ENCODE measurements around the gene CLEC3B. TPM values are rescaled to one million over a fixed set of nuclear protein-coding genes. Genes with fewer than 3 reads are reported as not detected.

CLEC3B gene
- total and polyA plus RNA-seq, 11 donors, result 34.8 to 205 (median 73.6) TPM

GRCh38 chr3:45079715-45080114 is 53.6 kb downstream of the CLEC3B start:
- DNase-seq (no peak), ATAC-seq (peak in 2 of 4 donors; percentile 31 to 54)
- Histone ChIP-seq H3K27me3 (no peaks in the 10 kb centered on the region), H3K9me3 (no peaks in the 10 kb centered on the region), H3K27ac (no peak overlapping the region), H3K36me3 (no peaks in the 10 kb centered on the region), H3K4me1 (peaks cover 0 to 15% (median 0%) of the 10 kb centered on the region in 12 donors), H3K4me3 (no peak overlapping the region)
- TF ChIP-seq CTCF (IDR thresholded peaks at IDR 0.05) (no peak), POLR2A (IDR thresholded peaks at IDR 0.05) (no peak)
- 44 to 91% (median 50%) methylated on average over 1 of the region's 1 CpG for WGBS, 4 donors
- intact Hi-C loops (cut with DNase I), result no loop called here

- H3K36me3 ChIP-seq, result no peaks in the 10 kb centered on the region
- no peaks in the 10 kb centered on the region for H3K9me3 ChIP-seq
- peaks cover 0 to 9% (median 0%) of the 10 kb centered on the region in 12 donors for H3K4me1 ChIP-seq
- no peak for TF ChIP-seq POLR2A (IDR thresholded peaks at IDR 0.05)
- no peak for TF ChIP-seq CTCF (IDR thresholded peaks at IDR 0.05)
- 81 to 92% (median 86%) methylated on average over 1 of the region's 1 CpG for WGBS, 4 donors
- H3K27me3 ChIP-seq, result no peaks in the 10 kb centered on the region
- H3K27ac ChIP-seq, result no peak overlapping the region
- no peak for ATAC-seq
- H3K4me3 ChIP-seq, result no peak overlapping the region
- no peak for DNase-seq
- intact Hi-C loops (cut with DNase I), result no loop called here
Observed at GRCh38 chr3:45080824-45081223, 54.7 kb downstream of the CLEC3B start.

GRCh38 chr3:45081506-45082141 is 55.5 kb downstream of the CLEC3B start:
- Histone ChIP-seq H3K27ac (no peak overlapping the region), H3K27me3 (no peaks in the 10 kb centered on the region), H3K4me3 (no peak overlapping the region), H3K9me3 (no peaks in the 10 kb centered on the region), H3K36me3 (no peaks in the 10 kb centered on the region), H3K4me1 (peaks cover 0 to 6% (median 0%) of the 10 kb centered on the region in 12 donors)
- WGBS, 4 donors, result 73 to 93% (median 75%) methylated on average over 2 of the region's 2 CpGs
- TF ChIP-seq POLR2A (IDR thresholded peaks at IDR 0.05) (no peak), CTCF (IDR thresholded peaks at IDR 0.05) (no peak)
- ATAC-seq (no peak), DNase-seq (no peak)
- intact Hi-C loops (cut with DNase I), result no loop called here

- DNase-seq (no peak), ATAC-seq (no peak)
- H3K4me3 ChIP-seq, result no peak overlapping the region
- peaks cover 0 to 6% (median 0%) of the 10 kb centered on the region in 12 donors for H3K4me1 ChIP-seq
- H3K27ac ChIP-seq, result no peak overlapping the region
- intact Hi-C loops (cut with DNase I), result no loop called here
- no peaks in the 10 kb centered on the region for H3K36me3 ChIP-seq
- no peaks in the 10 kb centered on the region for H3K9me3 ChIP-seq
- WGBS, 4 donors, result 54 to 67% (median 64%) methylated on average over 5 of the region's 5 CpGs
- H3K27me3 ChIP-seq, result no peaks in the 10 kb centered on the region
- TF ChIP-seq CTCF (IDR thresholded peaks at IDR 0.05), result no peak
- no peak for TF ChIP-seq POLR2A (IDR thresholded peaks at IDR 0.05)
Observed at GRCh38 chr3:45082142-45082538, 56.0 kb downstream of the CLEC3B start.
